GM21717 (cell line): ENCODE data around the gene HOXD1.

Experiments
- ATAC-seq: cut with Tn5 transposase; IDR thresholded peaks from one replicate; pipeline ENCODE4 v1.9.1; 2021; ENCODE audit warnings: mild to moderate bottlenecking, moderate library complexity; ENCODE audit not compliant: unreplicated experiment

HOXD1 gene

DNA sequence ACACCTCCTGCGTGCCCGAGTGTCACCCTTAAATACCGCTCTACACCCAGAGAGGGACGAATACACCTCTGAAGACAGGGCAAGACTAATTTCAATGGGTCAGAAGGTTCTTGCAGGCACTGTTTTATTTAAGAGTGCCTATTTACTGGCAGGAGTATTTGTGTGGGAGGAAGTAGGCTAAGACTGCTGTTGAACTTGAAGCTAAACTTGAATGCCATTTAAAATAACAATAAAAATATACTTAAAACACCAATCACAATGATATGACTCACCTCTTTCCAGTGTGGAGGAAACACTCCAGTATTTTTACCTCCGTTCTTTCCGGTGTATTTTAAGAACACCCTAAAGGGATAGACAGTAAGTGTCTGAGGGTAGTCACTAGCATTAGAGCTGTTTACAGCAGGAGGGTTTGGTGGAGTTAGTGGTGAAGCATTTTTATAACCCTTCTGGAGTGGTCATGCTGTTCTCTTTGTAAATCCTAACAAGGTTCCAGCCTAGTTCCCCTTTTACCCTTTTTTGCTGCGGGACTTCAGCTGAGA is 9.6 kb upstream of the HOXD1 start:
- no peak for ATAC-seq

DNA sequence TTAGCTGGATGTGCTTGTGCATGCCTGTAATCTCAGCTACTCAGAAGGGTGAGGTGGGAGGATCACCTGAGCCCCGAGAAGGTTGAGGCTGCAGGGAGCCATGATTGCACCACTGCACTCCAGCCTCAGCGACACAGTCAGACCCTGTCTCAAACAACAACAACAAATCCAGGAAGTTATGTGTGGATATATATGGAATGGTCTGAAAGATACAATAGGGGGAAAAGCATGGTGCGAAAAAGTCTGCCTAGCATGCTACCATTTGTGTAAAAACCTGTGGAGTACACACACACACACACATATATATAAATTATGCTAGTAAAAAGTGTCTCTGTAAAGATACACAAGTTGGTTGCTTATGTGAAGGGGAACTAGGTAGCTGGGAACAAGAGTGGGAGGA is 6.9 kb upstream of the HOXD1 start:
- no peak for ATAC-seq

DNA sequence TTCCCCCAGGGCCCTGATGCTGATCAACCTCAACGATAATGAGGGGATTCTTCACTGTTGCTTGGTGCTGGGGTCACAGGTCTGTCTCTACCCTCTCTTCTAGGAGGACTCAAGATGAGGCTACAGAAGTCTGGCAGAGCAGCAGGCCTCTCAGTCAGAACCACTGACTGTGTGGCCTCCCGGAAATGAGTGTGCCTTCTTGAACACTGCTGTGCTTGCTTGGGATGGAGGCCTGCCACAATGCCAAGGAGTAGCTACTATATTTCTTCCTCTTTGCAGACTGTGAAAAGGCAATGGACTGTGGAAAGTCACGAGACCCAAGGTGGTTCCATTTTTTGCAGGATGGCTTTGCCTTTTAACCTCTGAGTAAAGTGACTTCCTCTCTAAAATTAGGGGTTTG is 5.8 kb upstream of the HOXD1 start:
- no peak for ATAC-seq

DNA sequence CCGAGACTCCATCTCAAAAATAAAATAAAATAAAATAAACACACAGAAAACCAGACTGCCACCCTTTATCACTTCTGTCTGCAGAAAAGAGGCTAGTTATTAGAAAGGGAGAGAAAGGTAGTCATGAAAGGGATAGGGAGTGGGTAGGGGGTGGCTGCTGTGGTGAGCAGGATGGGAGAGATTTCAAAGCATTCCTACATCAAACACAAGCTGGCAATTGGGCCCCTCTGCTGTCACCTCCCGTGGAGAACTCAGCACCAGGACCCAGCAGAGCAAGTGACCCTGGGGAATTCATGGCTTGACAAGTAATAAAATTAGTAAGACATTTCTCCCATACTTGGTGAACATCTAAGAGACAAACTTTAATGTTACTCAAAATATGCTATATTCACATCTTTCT is 3.7 kb upstream of the HOXD1 start:
- ATAC-seq: no peak

DNA sequence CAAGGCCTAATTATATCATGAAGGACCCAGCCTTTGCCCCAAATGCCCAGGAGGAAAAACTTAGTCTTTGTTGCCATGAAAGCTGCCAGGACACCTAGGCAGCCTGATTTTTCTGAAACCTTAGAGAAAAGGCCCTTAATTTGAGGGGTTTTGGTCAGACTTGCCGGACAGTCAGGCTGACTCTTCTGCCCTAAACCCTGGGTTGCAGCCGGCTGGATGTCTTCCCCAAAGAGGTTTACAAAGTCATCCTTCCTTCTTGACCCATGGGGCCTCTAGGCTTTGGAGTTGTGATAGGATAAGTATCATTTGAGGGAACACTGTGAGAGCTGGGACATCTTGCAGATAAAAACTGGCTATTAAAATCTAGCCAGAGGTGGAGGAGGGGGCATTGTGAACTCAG is 2.4 kb upstream of the HOXD1 start:
- no peak for ATAC-seq

DNA sequence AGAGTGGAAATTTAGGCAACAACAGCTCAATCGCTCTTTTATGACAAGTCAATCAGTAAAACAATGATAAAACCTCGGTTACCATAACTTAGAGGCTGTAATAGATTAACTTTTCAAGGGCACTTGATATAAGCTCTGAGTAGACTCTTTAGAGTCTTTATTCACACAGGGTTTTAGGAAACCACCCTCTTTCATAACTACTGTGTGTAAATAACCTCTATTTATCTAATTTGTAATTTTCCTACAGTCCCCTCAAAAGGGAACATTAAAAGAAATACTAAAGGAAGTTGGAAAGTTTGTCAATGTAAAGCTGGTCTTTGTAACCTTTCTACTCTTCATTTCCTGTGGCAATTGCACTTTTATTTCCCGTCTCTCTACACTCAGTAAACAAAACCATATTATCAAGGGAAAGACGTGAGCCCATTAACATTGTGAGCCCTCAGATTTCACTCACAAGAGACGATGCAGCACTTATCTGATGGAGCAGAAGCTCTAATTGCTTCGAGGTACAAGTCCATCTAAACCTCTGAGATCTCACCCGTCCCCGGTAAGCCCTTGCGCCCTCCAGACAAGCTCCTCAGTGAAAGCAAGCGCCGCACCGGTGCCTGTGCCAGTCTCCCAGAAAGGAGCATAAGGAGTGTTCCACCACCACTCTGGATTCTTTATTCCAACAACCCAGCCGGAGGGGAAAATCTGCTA is 1.1 kb upstream of the HOXD1 start:
- no peak for ATAC-seq

DNA sequence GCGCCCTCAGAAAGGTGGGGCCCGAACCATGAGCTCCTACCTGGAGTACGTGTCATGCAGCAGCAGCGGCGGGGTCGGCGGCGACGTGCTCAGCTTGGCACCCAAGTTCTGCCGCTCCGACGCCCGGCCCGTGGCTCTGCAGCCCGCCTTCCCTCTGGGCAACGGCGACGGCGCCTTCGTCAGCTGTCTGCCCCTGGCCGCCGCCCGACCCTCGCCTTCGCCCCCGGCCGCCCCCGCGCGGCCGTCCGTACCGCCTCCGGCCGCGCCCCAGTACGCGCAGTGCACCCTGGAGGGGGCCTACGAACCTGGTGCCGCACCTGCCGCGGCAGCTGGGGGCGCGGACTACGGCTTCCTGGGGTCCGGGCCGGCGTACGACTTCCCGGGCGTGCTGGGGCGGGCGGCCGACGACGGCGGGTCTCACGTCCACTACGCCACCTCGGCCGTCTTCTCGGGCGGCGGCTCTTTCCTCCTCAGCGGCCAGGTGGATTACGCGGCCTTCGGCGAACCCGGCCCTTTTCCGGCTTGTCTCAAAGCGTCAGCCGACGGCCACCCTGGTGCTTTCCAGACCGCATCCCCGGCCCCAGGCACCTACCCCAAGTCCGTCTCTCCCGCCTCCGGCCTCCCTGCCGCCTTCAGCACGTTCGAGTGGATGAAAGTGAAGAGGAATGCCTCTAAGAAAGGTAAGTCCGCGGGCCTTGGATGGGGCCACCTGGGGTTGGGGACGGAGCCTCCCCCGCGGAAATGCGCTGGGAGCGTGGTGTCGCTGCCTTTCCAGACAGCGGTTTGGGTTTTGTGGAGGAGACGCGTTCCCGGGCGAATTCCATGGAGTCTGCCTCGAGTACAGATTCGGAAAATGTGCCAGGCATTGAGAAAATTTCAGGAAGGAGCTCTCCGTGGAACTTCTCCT is 559 bp downstream of the HOXD1 start:
- no peak for ATAC-seq

DNA sequence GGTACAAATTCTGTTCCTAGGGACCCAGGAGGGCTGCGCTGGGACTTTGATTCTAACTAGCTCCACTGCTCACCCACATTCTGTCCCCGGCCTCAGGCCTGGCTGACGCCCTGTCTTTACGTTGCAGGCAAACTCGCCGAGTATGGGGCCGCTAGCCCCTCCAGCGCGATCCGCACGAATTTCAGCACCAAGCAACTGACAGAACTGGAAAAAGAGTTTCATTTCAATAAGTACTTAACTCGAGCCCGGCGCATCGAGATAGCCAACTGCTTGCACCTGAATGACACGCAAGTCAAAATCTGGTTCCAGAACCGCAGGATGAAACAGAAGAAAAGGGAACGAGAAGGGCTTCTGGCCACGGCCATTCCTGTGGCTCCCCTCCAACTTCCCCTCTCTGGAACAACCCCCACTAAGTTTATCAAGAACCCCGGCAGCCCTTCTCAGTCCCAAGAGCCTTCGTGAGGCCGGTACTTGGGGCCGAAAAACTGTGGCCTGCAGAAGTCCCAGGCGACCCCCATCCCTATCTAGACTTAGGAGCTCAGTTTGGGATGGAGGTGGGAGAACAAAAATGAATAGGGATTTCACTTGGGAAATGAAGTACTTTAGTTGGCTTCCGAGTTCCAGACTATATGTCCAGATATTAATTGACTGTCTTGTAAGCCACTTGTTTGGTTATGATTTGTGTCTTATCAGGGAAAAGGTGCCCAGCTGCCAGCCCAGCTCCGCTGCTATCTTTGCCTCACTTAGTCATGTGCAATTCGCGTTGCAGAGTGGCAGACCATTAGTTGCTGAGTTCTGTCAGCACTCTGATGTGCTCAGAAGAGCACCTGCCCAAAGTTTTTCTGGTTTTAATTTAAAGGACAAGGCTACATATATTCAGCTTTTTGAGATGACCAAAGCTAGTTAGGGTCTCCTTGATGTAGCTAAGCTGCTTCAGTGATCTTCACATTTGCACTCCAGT is 1.5 kb downstream of the HOXD1 start:
- ATAC-seq: no peak

DNA sequence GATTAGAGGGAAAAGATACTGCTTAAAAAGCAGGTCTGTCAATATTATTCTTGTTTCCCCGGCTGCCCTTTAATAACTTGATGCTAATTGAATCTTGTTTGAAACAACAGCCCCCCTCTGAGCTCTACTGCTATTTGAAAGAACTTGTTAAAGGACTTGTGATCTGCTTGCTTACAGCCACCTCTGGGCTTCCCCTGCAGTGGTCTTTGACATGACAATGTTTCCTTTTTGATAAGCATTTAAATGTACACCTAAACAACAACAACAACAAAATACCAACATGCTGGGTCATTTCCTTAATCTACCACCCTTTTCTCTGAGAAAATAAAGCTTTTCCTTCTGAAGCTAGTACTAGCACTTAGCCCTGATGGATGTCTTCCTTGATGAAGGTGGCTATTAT is 3.9 kb downstream of the HOXD1 start:
- no peak for ATAC-seq

DNA sequence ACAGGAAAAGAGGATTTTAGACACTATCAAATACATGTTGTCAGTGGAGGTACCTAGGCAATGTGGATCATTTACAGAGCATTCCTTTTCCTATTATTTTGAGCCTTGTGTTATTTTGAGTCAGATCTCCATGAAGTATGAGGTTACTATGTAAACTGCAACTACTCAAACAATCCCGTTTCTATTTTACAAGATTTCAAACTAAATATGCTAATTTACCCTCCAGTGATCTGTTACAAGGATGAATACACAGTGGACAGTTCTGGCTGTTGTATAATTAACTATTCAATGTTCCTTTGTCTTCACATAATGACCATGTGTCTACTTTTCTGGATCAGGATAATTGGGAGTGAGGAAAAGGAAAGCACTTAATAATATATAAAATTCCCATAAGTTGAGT is 4.6 kb downstream of the HOXD1 start:
- ATAC-seq: no peak

DNA sequence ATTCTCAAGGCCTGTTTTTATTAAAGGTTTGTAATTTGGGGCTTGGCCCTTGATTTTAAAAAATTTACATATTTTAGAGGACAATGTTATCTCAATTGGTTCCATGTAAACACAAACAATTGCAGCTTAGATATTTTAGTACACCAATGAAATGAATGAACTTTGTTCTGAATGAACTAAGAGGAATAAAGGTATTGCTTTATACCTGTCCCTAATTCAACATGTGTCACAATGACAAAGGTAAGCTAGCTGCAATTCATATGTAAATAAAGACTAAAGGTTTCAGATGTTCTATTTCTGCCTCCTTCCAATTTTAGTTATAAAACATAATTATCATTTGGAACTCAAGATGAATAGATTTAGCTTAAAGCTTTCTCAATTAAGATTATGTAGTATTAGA is 11.4 kb downstream of the HOXD1 start:
- ATAC-seq: no peak

DNA sequence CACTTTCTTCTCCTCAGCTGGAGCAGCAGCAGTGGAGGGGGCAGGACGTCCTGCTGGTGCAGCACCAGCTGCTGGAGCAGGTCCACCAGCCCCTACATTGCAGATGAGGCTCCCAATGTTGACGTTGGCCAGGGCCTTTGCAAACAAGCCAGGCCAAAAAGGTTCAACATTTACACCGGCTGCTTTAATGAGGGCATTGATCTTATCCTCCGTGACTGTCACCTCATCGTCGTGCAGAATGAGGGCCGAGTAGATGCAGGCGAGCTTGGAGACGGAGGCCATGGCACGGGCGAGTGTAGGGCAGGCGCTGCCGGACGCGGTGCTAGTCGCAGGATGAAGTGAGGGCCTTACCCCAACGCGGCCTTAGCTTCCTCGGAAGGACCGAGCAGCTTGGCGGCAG is 12.5 kb downstream of the HOXD1 start:
- ATAC-seq: no peak

DNA sequence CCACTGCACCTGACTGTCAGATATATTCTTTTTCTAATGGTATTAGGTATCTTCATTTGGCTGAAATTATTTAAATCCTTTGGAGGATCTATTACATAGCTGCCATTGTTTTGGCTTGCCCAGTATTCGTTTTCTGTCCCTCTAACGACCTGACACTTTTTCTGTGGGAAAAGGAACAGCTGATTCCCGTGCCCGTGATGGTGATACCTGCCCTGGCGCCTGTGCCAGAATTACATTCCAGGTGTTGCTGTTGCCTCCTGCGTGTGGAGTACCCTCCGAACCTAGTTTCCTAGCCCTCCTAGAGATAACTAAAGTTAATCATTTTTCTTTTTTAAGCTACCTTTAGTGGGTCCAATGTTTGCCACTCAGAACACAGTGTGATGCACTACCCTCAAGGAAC is 14.0 kb downstream of the HOXD1 start:
- no peak for ATAC-seq

DNA sequence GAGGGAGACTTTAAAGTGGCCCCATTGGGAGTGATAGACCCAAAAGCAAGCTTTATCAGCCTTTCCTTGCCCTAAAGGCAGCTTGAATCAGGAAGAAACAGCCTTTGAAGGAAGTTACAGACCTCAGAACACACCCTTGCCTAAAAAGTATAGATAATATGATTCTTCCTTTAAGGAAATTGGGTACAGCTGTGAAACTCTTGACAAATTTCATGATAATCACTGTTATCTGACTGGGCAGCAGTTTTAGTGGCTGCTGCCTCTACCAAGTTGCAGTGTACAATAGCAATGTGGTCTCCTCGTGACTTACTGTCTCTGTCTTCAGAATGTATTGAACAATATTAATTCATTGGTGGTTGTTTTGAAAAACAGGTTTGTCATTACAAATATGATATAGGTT is 16.7 kb downstream of the HOXD1 start:
- ATAC-seq: no peak

DNA sequence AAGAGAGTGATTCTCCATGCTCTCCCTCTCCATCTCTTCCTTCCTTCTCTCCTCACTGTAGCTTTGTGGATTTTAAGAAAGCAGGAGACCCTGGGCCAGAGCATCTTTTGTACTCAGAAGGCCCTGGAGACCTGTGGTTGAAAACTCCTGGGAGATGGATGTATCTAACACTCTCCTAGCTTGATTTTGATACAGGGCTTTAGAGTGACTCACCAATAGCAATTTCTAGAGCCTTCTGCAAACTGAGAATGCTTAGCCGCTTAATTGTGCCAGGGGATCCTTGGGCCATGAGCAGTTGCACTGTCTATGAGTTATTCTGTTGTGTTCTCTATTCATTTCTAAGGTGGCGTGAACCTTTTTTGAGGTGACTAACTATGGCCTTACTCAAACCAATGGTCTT is 17.7 kb downstream of the HOXD1 start:
- no peak for ATAC-seq

DNA sequence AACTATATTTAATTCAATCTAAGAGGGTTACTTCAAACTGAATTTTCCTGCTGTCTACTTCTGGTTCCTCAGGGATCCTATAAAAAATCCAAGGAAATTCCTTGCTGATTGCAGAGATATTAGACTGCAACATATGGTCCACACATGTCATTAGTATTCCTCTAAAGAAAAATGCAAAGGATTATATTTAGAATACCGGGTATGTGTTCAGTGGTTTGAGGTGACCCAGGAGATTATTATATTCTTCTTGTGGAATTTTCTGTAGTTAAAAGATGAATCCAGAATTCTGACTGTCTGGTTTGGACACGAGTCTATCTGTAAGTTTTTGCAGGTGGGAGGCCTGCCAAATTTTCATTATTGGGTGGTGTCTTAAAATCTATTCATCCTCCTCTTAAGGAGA is 18.2 kb downstream of the HOXD1 start:
- ATAC-seq: no peak

DNA sequence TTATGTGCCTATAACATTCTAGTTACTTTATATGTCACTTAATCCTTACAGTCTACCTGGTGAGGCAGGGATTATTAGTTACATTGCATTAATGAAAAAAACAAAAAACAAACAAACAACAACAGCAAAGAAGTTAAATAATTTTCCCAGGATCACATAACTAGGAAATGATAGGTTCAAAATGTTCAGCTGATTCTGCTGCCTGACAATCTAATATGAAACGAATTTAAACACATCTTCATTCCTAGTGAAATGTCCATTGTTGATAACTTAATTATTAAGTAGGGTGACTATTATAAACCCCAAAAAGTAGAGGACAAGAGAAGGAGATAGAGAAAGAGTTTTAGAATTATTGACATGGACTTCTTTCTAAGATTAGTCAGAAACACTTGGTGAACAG is 22.6 kb downstream of the HOXD1 start:
- no peak for ATAC-seq

DNA sequence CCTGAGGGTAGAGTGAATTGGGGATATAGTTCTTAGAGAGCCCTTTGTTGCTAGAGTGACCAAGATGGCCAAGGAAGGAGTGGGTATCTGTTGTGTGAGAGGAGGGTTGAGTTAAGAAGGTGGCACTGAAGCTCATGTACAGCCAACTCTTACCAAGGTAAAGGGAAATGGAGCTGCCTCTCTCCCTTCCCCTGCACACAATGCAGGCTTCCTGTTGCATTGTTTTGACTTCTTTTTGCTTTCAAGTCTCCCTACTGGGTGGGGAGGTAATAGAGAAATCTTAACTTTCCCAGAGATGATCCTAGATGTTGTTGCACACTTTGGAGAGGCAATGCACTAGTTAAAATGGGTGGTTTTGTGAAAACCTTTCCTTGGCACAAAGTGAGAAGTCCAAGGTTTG is 23.8 kb downstream of the HOXD1 start:
- ATAC-seq: no peak

DNA sequence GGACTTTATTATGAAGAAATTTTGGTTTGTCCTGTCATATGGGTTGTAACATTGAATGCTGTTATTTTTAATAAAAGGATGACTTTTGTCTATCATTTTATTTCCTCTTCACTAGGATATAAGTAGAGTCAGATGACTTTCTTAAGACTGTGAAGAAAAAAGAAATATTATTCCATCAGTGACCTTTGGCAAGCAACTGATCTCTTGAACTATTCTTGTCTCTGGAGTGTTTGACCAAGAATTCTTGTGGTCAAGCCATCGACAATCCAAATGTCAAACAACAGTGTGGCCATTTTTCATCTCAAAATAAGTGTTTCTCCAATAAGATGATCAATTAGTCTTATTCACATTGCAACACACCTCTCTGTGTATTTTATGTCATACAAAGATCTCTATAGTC is 24.9 kb downstream of the HOXD1 start:
- no peak for ATAC-seq

DNA sequence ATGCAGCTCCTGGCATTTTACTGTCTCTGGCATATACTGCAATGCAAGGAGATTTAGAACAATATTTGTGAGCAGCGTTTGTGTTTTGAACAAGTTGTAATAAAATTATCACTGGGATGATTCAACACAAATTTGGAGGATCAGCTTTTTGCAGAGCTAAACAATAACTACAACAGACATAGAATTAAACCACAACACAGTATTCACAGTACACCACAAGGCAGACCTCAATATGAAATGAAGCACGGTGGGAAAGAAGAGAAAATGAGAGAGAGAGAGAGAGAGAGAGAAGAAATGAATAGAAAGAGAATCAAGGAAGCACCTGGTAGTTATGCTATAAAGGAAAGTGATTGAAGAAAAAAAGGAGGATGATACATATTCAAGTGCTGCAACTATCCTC is 39.4 kb downstream of the HOXD1 start:
- ATAC-seq: no peak

DNA sequence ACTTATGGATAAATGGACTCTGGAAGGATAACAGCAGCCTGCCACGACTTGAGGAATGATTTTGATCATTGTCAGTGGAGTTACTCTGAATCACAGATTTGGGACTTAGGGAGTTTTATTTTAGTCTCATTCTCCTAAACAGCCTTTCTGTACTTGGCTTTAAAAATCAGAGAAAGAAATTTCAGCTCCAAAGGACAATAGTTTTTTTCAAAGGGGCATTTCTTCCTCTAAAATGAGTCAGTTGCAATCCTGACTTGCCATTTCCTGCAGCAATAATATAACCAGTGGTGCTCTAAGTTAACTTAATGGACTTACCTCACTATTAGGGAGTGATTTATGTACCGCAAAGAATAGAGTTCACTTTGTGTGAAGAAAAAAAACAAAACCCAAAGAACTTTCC is 45.7 kb downstream of the HOXD1 start:
- no peak for ATAC-seq
